Mesenchymal stem cell (in vitro differentiated cells and primary cell): ENCODE data around the gene PBX1.

ENCODE experiments used
- DNase-seq: peaks from one replicate; pipeline ENCODE4 v3.0.0-alpha.2; 2013
- H2AFZ ChIP-seq: one replicate; pipeline ENCODE4 v1.6.1; 2013; ENCODE audit warnings: low read depth, mild to moderate bottlenecking, control low read depth, inconsistent platforms, low read length, moderate library complexity
- H2AK5ac ChIP-seq: 2 replicates; pipeline ENCODE4 v1.6.1; 2013; ENCODE audit warnings: low read length, moderate library complexity, mild to moderate bottlenecking, inconsistent platforms; ENCODE audit not compliant: severe bottlenecking
- H2BK120ac ChIP-seq: one replicate; pipeline ENCODE4 v1.6.1; 2013; ENCODE audit warnings: low read depth, mild to moderate bottlenecking, inconsistent platforms, low read length, moderate library complexity
- H2BK12ac ChIP-seq, 2 experiments: one replicate each; pipeline ENCODE4 v1.6.1; 2013; ENCODE audit warnings: inconsistent platforms in 2 of 2, low read length in 2 of 2, mild to moderate bottlenecking in 2 of 2, moderate library complexity in 2 of 2, control low read depth in 1 of 2
- H2BK15ac ChIP-seq: one replicate; pipeline ENCODE4 v1.6.1; 2013; ENCODE audit warnings: mild to moderate bottlenecking, low read depth, inconsistent platforms; ENCODE audit not compliant: poor library complexity, severe bottlenecking
- H2BK5ac ChIP-seq: 2 replicates; pipeline ENCODE4 v1.6.1; 2013; ENCODE audit warnings: low read depth, mild to moderate bottlenecking, low read length, control low read depth, inconsistent platforms; ENCODE audit not compliant: poor library complexity, severe bottlenecking
- H3K14ac ChIP-seq, 2 experiments: one replicate each; pipeline ENCODE4 v1.6.1; 2013; ENCODE audit warnings: inconsistent platforms in 2 of 2, low read length in 2 of 2, control low read depth in 1 of 2, mild to moderate bottlenecking in 1 of 2, moderate library complexity in 1 of 2
- H3K18ac ChIP-seq, 2 experiments: one replicate each; pipeline ENCODE4 v1.6.1; 2013; ENCODE audit warnings: inconsistent platforms in 2 of 2, low read length in 2 of 2, control low read depth in 1 of 2, low read depth in 1 of 2, mild to moderate bottlenecking in 1 of 2
- H3K23ac ChIP-seq, 2 experiments: one replicate each; pipeline ENCODE4 v1.6.1; 2013; ENCODE audit warnings: inconsistent platforms in 2 of 2, low read length in 2 of 2, mild to moderate bottlenecking in 2 of 2, moderate library complexity in 2 of 2, control low read depth in 1 of 2
- H3K27ac ChIP-seq: 2 replicates; pipeline ENCODE4 v1.5.1; 2013; ENCODE audit warnings: mild to moderate bottlenecking, moderate library complexity, low read length, control low read depth, inconsistent platforms; ENCODE audit not compliant: poor library complexity, severe bottlenecking
- H3K27me3 ChIP-seq, 2 experiments: 2 replicates each; pipeline versions ENCODE4 v1.6.1 to v1.7.0; 2013; ENCODE audit warnings: low read length in 2 of 2, mild to moderate bottlenecking in 2 of 2, moderate library complexity in 2 of 2, control low read depth in 1 of 2, inconsistent platforms in 1 of 2; ENCODE audit not compliant: control insufficient read depth in 1 of 2, insufficient read depth in 1 of 2
- H3K36me3 ChIP-seq, 2 experiments: 2 replicates each; pipeline versions ENCODE4 v1.6.1 to v1.7.0; 2013; ENCODE audit warnings: low read length in 2 of 2, control low read depth in 1 of 2, inconsistent platforms in 1 of 2, low read depth in 1 of 2, mild to moderate bottlenecking in 1 of 2; ENCODE audit not compliant: insufficient read depth in 2 of 2, control insufficient read depth in 1 of 2
- H3K4ac ChIP-seq, 2 experiments: one replicate each; pipeline ENCODE4 v1.6.1; 2013; ENCODE audit warnings: inconsistent platforms in 2 of 2, low read length in 2 of 2, mild to moderate bottlenecking in 2 of 2, moderate library complexity in 2 of 2, control low read depth in 1 of 2, low read depth in 1 of 2
- H3K4me1 ChIP-seq: 2 replicates; pipeline ENCODE4 v1.6.1; 2013; ENCODE audit warnings: low read depth, low read length, control low read depth; ENCODE audit not compliant: control insufficient read depth, insufficient read depth
- H3K4me2 ChIP-seq: 2 replicates; pipeline ENCODE4 v1.6.1; 2013; ENCODE audit warnings: low read length, mild to moderate bottlenecking, inconsistent platforms; ENCODE audit not compliant: poor library complexity, severe bottlenecking
- H3K4me3 ChIP-seq, 2 experiments: 2 replicates each; pipeline versions ENCODE4 v1.5.1 to v1.7.0; 2013; ENCODE audit warnings: low read length in 2 of 2, mild to moderate bottlenecking in 2 of 2, control low read depth in 1 of 2, low read depth in 1 of 2; ENCODE audit not compliant: insufficient read depth in 1 of 2
- H3K79me1 ChIP-seq: replicated peaks from 2 replicates; pipeline ENCODE4 v1.6.1; 2013; ENCODE audit warnings: mild to moderate bottlenecking, control low read depth, low read length, inconsistent platforms; ENCODE audit not compliant: poor library complexity, severe bottlenecking
- H3K9ac ChIP-seq: 2 replicates; pipeline ENCODE4 v1.7.0; 2013; ENCODE audit warnings: mild to moderate bottlenecking, low read length, moderate library complexity
- H3K9me3 ChIP-seq: 2 replicates; pipeline ENCODE4 v1.7.0; 2013; ENCODE audit warnings: mild to moderate bottlenecking, low read length; ENCODE audit not compliant: control insufficient read depth
- H4K8ac ChIP-seq: one replicate; pipeline ENCODE4 v1.6.1; 2013; ENCODE audit warnings: inconsistent platforms, mild to moderate bottlenecking, low read length, moderate library complexity
- H4K91ac ChIP-seq: one replicate; pipeline ENCODE4 v1.6.1; 2013; ENCODE audit warnings: mild to moderate bottlenecking, low read length, inconsistent platforms
- WGBS: methylation state at CpG from one replicate; pipeline ENCODE4 v1.1.7; 2013; ENCODE audit warnings: mixed read lengths; 5-methylcytosine and 5-hydroxymethylcytosine counted together

Gene PBX1

GRCh38 chr1:164836614-164837018, 277.6 kb downstream of the PBX1 start:
- Histone ChIP-seq H3K27me3 (no peaks in the 10 kb centered on the region), H2BK5ac (no peak overlapping the region), H2AK5ac (no peak overlapping the region), H3K14ac (peak overlapping the region in 1 of 2 experiments; percentile 22), H3K36me3 (peaks cover 0 to 46% of the 10 kb centered on the region in 2 experiments), H3K4me1 (no peaks in the 10 kb centered on the region), H2BK15ac (no peak overlapping the region), H3K18ac (no peak overlapping the region), H2BK120ac (no peak overlapping the region), H2BK12ac (no peak overlapping the region), H3K4ac (no peak overlapping the region), H3K79me1 (no peaks in the 10 kb centered on the region), H3K27ac (no peak overlapping the region), H3K23ac (no peak overlapping the region), H3K4me2 (no peak overlapping the region), H3K9me3 (no peaks in the 10 kb centered on the region), H3K9ac (no peak overlapping the region), H3K4me3 (no peak overlapping the region), H4K91ac (no peak overlapping the region), H4K8ac (no peak overlapping the region), H2AFZ (no peak overlapping the region)
- DNase-seq: no peak
- WGBS: 86% methylated on average over 7 of the region's 7 CpGs

GRCh38 chr1:164838786-164839185, 279.8 kb downstream of the PBX1 start:
- 92% methylated on average over 1 of the region's 3 CpGs for WGBS

GRCh38 chr1:164840936-164841335, 282.0 kb downstream of the PBX1 start:
- H3K4ac ChIP-seq: no peak overlapping the region
- no peak overlapping the region for H2BK5ac ChIP-seq
- H2AFZ ChIP-seq: no peak overlapping the region
- H3K4me1 ChIP-seq: no peaks in the 10 kb centered on the region
- peak overlapping the region; percentile 7 for H4K8ac ChIP-seq
- no peaks in the 10 kb centered on the region for H3K79me1 ChIP-seq
- no peak for DNase-seq
- no peak overlapping the region for H3K27ac ChIP-seq
- H3K36me3 ChIP-seq: peaks cover 0 to 46% of the 10 kb centered on the region in 2 experiments
- H3K14ac ChIP-seq: no peak overlapping the region
- H3K27me3 ChIP-seq: no peaks in the 10 kb centered on the region
- no peak overlapping the region for H2AK5ac ChIP-seq
- no peaks in the 10 kb centered on the region for H3K9me3 ChIP-seq
- H3K23ac ChIP-seq: peak overlapping the region in 1 of 2 experiments; percentile 74
- H2BK15ac ChIP-seq: no peak overlapping the region
- H2BK12ac ChIP-seq: no peak overlapping the region
- no peak overlapping the region for H4K91ac ChIP-seq
- H3K9ac ChIP-seq: no peak overlapping the region
- no peak overlapping the region for H3K18ac ChIP-seq
- WGBS: 91% methylated on average over 9 of the region's 9 CpGs
- no peak overlapping the region for H3K4me2 ChIP-seq
- H3K4me3 ChIP-seq: no peak overlapping the region
- no peak overlapping the region for H2BK120ac ChIP-seq

More at GRCh38 chr1:164838786-164839185, 279.8 kb downstream of the PBX1 start:
- H3K36me3 ChIP-seq: peaks cover 0 to 43% of the 10 kb centered on the region in 2 experiments
- H3K79me1 ChIP-seq: no peaks in the 10 kb centered on the region
- H2AK5ac ChIP-seq: no peak overlapping the region
- no peaks in the 10 kb centered on the region for H3K9me3 ChIP-seq
- no peak overlapping the region for H3K18ac ChIP-seq
- DNase-seq: no peak
- H4K8ac ChIP-seq: no peak overlapping the region
- H2BK15ac ChIP-seq: no peak overlapping the region
- H3K27ac ChIP-seq: no peak overlapping the region
- no peak overlapping the region for H3K4me2 ChIP-seq
- H3K4me1 ChIP-seq: no peaks in the 10 kb centered on the region
- no peak overlapping the region for H3K4me3 ChIP-seq
- no peaks in the 10 kb centered on the region for H3K27me3 ChIP-seq
- no peak overlapping the region for H3K4ac ChIP-seq
- no peak overlapping the region for H3K9ac ChIP-seq
- no peak overlapping the region for H2BK5ac ChIP-seq
- H2AFZ ChIP-seq: no peak overlapping the region
- H2BK12ac ChIP-seq: no peak overlapping the region
- no peak overlapping the region for H3K14ac ChIP-seq
- H4K91ac ChIP-seq: no peak overlapping the region
- H3K23ac ChIP-seq: no peak overlapping the region
- no peak overlapping the region for H2BK120ac ChIP-seq

GRCh38 chr1:164841702-164842465, 282.9 kb downstream of the PBX1 start:
- WGBS: 81% methylated on average over 14 of the region's 14 CpGs

More at GRCh38 chr1:164841702-164842465, 282.9 kb downstream of the PBX1 start:
- Histone ChIP-seq H3K23ac (no peak overlapping the region), H2BK15ac (no peak overlapping the region), H2BK5ac (no peak overlapping the region), H2BK12ac (no peak overlapping the region), H3K4ac (no peak overlapping the region), H3K36me3 (peaks cover 4 to 48% of the 10 kb centered on the region in 2 experiments), H2AK5ac (no peak overlapping the region), H3K4me3 (no peak overlapping the region), H3K18ac (no peak overlapping the region), H3K4me1 (no peaks in the 10 kb centered on the region), H3K4me2 (no peak overlapping the region), H3K9me3 (no peaks in the 10 kb centered on the region), H2BK120ac (no peak overlapping the region), H4K91ac (no peak overlapping the region), H2AFZ (no peak overlapping the region), H3K14ac (peak overlapping the region in 1 of 2 experiments; percentile 53), H4K8ac (no peak overlapping the region), H3K9ac (no peak overlapping the region), H3K27me3 (no peaks in the 10 kb centered on the region), H3K79me1 (no peaks in the 10 kb centered on the region), H3K27ac (no peak overlapping the region)
- DNase-seq: no peak
